ENCODE data around the gene NAA80. TPM values are rescaled to one million over a fixed set of nuclear protein-coding genes. Genes with fewer than 3 reads are reported as not detected.

Gene NAA80
- total and polyA plus RNA-seq, 2 donors from 2014 or later: 8.7 to 10.7 TPM

DNA sequence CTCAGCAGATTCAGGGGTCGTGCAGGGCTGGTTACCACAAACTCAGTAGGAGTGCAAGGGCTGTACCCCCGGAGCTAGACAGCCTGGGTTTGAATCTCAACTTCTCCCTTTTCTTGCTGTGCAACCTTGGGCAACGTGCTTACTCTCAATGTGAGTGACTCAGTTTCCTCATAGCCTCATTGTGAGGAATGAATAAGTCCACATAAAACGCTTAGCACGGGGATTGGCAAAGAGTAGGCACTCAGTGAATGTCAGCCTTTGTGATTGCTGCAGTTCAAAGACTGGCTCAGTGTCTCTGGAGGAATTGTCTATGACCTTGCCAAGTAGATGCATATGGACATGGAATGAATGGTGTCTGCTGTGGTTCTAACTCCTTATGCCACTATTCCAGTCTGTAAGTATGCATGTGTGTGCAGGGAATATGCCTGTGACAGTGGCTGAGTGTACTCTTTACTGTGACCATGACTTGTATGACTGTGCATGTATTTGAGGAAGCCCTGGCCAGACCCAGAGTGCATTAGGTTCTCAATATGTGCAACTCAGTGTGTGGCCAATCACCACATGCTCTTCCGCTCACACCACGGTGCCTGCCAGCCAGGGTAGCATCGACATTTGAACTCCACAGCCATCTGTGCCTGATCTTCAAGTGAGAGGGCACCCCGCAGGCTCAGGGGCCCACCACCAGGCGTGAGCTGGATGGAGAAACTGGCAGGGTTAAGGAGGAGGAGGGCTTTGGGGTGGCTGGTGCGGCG is 900 bp upstream of the NAA80 start:
- Histone ChIP-seq H3K4me3 (ENCODE audit: low read length in 3 of 3) (peak overlapping the region; percentile 50 to 68 (median 67)), H3K9ac (ENCODE audit: low read length in 3 of 3) (peak overlapping the region; percentile 0 to 64 (median 30)), H3K27me3 (ENCODE audit: control insufficient read depth, insufficient read depth, low read length) (no peaks in the 10 kb centered on the region), H3K4me1 (ENCODE audit: control insufficient read depth in 2 of 3, insufficient read depth in 2 of 3, low read depth in 1 of 3, low read length in 3 of 3) (peaks cover 4 to 38% (median 18%) of the 10 kb centered on the region in 3 donors), H3K9me3 (ENCODE audit: control insufficient read depth in 2 of 3, insufficient read depth in 1 of 3, low read length in 3 of 3) (no peaks in the 10 kb centered on the region), H3K27ac (ENCODE audit: low read depth in 2 of 2, low read length in 2 of 2) (peak overlapping the region; percentile 80 to 93), H3K36me3 (ENCODE audit: control insufficient read depth in 2 of 3, insufficient read depth in 3 of 3, low read length in 3 of 3) (peaks cover 0 to 6% (median 3%) of the 10 kb centered on the region in 3 donors)
- DNase-seq (no peak), FAIRE-seq (no peak)
- TF ChIP-seq, protein P1, sequence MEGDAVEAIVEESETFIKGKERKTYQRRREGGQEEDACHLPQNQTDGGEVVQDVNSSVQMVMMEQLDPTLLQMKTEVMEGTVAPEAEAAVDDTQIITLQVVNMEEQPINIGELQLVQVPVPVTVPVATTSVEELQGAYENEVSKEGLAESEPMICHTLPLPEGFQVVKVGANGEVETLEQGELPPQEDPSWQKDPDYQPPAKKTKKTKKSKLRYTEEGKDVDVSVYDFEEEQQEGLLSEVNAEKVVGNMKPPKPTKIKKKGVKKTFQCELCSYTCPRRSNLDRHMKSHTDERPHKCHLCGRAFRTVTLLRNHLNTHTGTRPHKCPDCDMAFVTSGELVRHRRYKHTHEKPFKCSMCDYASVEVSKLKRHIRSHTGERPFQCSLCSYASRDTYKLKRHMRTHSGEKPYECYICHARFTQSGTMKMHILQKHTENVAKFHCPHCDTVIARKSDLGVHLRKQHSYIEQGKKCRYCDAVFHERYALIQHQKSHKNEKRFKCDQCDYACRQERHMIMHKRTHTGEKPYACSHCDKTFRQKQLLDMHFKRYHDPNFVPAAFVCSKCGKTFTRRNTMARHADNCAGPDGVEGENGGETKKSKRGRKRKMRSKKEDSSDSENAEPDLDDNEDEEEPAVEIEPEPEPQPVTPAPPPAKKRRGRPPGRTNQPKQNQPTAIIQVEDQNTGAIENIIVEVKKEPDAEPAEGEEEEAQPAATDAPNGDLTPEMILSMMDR (IDR thresholded peaks at IDR 0.05; ENCODE audit: borderline replicate concordance, extremely low read depth, insufficient read depth): no peak
- intact Hi-C loops (cut with DNase I): no loop called here

DNA sequence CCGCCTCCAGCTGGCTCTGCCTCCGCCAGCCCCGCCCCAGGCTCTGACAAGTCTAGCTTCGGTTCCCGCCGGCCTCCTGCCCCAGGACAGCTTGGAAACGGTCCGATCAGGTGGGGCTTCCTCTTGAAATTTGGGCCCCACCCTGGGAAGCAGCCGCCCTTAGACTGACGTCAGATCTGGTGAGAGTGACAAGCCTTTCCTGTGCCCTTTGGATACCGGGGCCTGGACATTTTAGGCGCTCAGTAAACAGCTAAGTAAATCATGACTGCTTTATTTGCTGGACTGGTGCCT is 378 bp upstream of the NAA80 start:
- Histone ChIP-seq H3K27ac (ENCODE audit: low read depth in 2 of 2, low read length in 2 of 2) (peak overlapping the region; percentile 80 to 93), H3K4me1 (ENCODE audit: control insufficient read depth in 2 of 3, insufficient read depth in 2 of 3, low read depth in 1 of 3, low read length in 3 of 3) (peaks cover 4 to 38% (median 18%) of the 10 kb centered on the region in 3 donors), H3K9me3 (ENCODE audit: control insufficient read depth in 2 of 3, insufficient read depth in 1 of 3, low read length in 3 of 3) (no peaks in the 10 kb centered on the region), H3K4me3 (ENCODE audit: low read length in 3 of 3) (peak overlapping the region; percentile 50 to 68 (median 67)), H3K9ac (ENCODE audit: low read length in 3 of 3) (peak overlapping the region; percentile 0 to 64 (median 30)), H3K27me3 (ENCODE audit: control insufficient read depth, insufficient read depth, low read length) (no peaks in the 10 kb centered on the region), H3K36me3 (ENCODE audit: control insufficient read depth in 2 of 3, insufficient read depth in 3 of 3, low read length in 3 of 3) (peaks cover 0 to 6% (median 3%) of the 10 kb centered on the region in 3 donors)
- intact Hi-C loops (cut with DNase I): no loop called here
- no peak for FAIRE-seq
- TF ChIP-seq, protein P1 (IDR thresholded peaks at IDR 0.05; ENCODE audit: borderline replicate concordance, extremely low read depth, insufficient read depth): no peak
- no peak for DNase-seq

DNA sequence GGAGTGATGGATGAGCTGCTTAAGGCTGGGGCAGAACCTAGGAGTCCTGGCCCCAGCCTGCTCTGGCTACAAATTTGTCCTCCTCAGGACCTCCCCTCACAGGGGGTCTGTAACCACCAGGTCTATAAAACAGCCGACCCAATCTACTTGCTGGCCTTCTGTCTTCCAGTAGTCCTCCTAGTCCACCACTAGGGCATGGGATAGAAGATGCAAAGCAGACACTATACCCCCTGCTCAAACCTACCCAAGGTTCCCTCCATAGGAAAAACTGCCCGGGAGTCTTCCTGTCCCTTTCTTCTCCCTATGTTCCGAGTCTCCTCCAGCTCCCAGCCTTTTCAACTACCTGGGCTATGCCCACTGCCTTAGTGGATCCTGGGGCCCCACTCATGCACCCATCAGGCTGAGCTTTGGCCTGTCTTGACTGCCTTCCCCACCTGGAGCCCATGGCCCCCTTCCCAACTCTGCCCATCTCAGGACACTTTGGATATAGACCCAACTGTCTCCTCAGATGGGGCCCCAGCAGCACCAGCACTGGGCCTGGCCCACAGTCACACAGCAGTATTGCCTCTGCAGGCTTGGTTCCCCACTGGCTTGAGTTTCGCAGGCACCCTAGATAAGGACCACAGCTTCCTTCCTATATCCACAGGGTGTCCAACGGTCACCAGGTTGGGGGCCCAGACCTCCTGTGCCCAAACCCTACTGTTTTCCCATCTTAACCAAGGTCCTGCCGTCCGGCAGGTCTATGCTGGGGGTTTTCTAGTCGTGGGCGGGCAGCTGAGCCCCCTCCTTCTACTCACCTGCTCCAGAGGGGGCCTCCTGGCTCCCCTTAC is 1.1 kb downstream of the NAA80 start:
- intact Hi-C loops (cut with DNase I): no loop called here
- peaks cover 4 to 38% (median 20%) of the 10 kb centered on the region in 3 donors for H3K4me1 ChIP-seq (ENCODE audit: control insufficient read depth in 2 of 3, insufficient read depth in 2 of 3, low read depth in 1 of 3, low read length in 3 of 3)
- H3K9ac ChIP-seq (ENCODE audit: low read length in 3 of 3): peak overlapping the region in 2 of 3 donors; percentile 76 to 94
- no peaks in the 10 kb centered on the region for H3K27me3 ChIP-seq (ENCODE audit: control insufficient read depth, insufficient read depth, low read length)
- peak overlapping the region in 2 of 3 donors; percentile 74 to 92 for H3K4me3 ChIP-seq (ENCODE audit: low read length in 3 of 3)
- H3K36me3 ChIP-seq (ENCODE audit: control insufficient read depth in 2 of 3, insufficient read depth in 3 of 3, low read length in 3 of 3): peaks cover 0 to 6% (median 3%) of the 10 kb centered on the region in 3 donors
- H3K9me3 ChIP-seq (ENCODE audit: control insufficient read depth in 2 of 3, insufficient read depth in 1 of 3, low read length in 3 of 3): no peaks in the 10 kb centered on the region
- H3K27ac ChIP-seq (ENCODE audit: low read depth in 2 of 2, low read length in 2 of 2): peak overlapping the region; percentile 94
- TF ChIP-seq, protein P1 (IDR thresholded peaks at IDR 0.05; ENCODE audit: borderline replicate concordance, extremely low read depth, insufficient read depth): no peak
- FAIRE-seq (no peak), DNase-seq (peak in 1 of 5 donors; percentile 62)

Measured in kidney (tissue), 14 donors.